PFSK-1 (cell line): ENCODE results near the gene SCLY.

Experiments
- POLR2AphosphoS5 ChIP-seq: IDR thresholded peaks from 2 replicates; pipeline ENCODE4 v1.6.1; 2012; ENCODE audit warnings: low read depth, mild to moderate bottlenecking, control low read depth, low read length, moderate library complexity
- TAF1 ChIP-seq: IDR thresholded peaks from 2 replicates; pipeline ENCODE4 v1.6.1; 2012; ENCODE audit warnings: low read length, control low read depth, borderline replicate concordance; ENCODE audit not compliant: insufficient read depth
- TF ChIP-seq, protein P1 (sequence below), 2 experiments: IDR thresholded peaks; 2 replicates each; pipeline versions ENCODE4 v1.6.1 to v1.8.0; 2011 to 2012; ENCODE audit warnings: low read depth in 2 of 2, low read length in 2 of 2, control low read depth in 1 of 2, inconsistent platforms in 1 of 2, mild to moderate bottlenecking in 1 of 2, moderate library complexity in 1 of 2; ENCODE audit not compliant: insufficient read depth in 1 of 2

DNA sequence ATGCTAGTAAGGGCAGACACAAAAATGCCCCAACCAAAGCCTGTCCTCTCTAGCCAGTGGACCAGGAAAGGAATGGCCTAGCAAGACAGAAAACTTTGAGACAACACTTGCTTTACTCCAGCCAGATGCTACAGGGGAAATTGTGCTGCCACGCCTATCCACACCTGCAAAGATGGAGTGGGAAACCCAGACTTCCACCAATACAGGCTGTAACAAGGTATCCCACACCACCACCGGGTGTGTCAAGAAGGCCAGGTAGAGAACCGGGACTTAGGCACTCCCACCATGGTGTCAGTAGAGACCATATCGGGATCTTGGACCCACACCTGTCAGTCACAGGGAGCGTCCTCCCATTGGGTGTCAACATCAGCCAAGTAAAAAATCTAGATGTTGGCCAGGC is 23.1 kb downstream of the SCLY start:
- TF ChIP-seq TAF1 (no peak), POLR2AphosphoS5 (no peak)
- TF ChIP-seq, protein P1, sequence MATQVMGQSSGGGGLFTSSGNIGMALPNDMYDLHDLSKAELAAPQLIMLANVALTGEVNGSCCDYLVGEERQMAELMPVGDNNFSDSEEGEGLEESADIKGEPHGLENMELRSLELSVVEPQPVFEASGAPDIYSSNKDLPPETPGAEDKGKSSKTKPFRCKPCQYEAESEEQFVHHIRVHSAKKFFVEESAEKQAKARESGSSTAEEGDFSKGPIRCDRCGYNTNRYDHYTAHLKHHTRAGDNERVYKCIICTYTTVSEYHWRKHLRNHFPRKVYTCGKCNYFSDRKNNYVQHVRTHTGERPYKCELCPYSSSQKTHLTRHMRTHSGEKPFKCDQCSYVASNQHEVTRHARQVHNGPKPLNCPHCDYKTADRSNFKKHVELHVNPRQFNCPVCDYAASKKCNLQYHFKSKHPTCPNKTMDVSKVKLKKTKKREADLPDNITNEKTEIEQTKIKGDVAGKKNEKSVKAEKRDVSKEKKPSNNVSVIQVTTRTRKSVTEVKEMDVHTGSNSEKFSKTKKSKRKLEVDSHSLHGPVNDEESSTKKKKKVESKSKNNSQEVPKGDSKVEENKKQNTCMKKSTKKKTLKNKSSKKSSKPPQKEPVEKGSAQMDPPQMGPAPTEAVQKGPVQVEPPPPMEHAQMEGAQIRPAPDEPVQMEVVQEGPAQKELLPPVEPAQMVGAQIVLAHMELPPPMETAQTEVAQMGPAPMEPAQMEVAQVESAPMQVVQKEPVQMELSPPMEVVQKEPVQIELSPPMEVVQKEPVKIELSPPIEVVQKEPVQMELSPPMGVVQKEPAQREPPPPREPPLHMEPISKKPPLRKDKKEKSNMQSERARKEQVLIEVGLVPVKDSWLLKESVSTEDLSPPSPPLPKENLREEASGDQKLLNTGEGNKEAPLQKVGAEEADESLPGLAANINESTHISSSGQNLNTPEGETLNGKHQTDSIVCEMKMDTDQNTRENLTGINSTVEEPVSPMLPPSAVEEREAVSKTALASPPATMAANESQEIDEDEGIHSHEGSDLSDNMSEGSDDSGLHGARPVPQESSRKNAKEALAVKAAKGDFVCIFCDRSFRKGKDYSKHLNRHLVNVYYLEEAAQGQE (IDR thresholded peaks at IDR 0.05; ENCODE audit: insufficient read depth in 1 of 2, low read depth in 2 of 2, low read length in 2 of 2) = no peak
